ENCODE results near the gene SPI1.
A peak's percentile ranks its signal among the peaks of the same experiment; 100 is the strongest.

The SPI1 gene

DNA sequence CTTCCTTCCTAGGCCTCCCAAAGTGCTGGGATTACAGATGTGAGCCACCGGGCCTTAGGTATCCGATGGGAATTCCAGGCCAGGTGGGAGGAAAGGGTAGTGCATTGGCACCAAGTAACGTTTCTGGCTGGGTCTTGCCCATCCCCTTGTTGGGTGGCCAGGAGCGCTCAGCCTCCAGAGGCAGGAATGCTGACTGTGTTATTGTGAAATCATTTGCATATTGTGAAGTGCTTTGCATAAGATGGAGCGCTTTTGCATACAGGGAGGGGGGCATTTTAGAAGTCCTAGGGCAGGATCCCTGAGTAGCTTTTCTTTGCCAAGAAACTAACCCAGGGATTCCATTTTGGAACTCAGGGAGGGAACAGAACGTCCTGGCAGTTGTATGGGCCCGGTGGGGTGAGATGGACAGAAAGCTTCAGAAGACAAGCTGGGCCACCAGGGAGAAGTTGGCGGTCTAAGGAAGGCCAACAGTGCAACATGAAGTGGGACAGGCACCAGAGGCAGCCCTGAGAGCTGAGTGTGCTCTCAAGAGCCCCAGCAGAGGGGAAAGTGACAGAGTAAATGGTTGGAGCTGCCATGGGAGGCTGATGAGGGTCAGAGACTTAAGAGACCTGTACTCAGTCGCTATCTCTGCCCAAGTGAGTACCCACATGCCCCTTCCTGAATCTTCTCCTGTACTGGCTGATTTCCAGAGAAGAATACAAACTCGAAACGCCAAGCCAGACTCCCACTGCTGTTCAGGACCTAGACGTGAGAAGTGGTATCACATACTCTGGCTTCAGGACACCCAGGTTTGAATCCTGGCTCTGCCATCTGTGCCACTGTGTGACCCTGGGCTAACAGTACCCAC is 28.8 kb upstream of the SPI1 start:
- DNase-seq (ENCODE audit: low read depth), result no peak

DNA sequence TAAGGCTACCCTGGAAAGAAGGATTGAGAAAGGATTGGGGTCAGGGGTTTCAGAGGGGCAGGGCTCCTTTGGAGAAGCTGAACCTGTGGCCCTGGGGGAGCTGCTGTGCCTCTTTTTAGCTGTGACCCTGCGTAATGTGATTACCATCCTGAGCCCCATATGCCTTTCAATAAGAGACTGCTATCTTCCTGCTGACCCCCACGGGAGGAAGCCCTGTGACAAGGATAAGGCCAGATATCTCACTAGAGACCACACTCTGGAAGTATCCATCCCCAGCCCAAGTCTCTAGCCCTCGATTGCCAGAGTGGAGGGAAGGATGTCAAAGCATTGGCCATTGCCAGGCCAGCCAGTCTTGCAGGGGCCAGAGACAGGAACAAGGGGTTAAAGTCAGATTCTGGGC is 25.2 kb upstream of the SPI1 start:
- DNase-seq (ENCODE audit: low read depth), result no peak

DNA sequence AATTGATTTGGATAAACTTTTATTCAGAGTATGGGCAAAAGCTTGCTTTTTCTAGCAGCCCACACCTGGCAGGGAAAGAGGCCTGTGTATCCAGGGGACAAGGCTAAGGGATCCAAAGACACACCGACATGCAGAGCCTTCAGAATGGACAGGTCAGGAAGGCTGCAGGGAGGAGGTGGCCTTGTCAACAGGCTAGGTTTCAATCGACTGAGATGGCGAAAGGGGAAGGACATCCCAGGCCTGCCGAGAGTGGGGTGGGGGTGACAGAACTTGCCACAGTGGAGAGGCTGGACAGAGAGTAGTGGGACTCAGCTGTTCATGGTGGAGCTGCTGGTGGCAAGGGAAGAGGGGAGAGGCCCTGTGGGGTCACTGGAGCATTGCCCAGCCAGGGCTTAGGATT is 24.8 kb upstream of the SPI1 start:
- no peak for DNase-seq (ENCODE audit: low read depth)

DNA sequence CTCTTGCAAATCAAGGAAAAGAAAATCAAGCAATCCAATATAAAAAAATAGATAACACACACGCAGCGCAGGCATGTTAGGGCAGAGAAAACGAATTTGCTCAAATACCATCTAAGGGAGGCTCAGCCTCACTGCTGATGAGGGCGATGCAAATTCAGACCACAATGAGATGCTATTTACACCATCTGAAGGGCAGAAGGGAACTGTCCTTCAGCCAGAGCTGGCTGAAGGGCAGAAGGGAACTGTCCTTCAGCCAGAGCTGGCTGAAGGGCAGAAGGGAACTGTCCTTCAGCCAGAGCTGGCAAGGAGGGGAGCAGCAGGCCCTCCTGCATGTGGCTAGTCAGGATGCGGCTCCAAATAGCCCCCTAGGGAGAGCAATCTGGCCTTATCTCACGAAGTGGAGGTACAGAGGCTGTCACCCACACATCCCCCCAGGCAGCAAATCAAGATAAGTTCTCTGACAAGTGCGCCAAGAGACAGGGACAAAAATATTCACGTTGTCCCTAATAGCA is 22.5 kb upstream of the SPI1 start:
- DNase-seq (ENCODE audit: low read depth), result no peak

DNA sequence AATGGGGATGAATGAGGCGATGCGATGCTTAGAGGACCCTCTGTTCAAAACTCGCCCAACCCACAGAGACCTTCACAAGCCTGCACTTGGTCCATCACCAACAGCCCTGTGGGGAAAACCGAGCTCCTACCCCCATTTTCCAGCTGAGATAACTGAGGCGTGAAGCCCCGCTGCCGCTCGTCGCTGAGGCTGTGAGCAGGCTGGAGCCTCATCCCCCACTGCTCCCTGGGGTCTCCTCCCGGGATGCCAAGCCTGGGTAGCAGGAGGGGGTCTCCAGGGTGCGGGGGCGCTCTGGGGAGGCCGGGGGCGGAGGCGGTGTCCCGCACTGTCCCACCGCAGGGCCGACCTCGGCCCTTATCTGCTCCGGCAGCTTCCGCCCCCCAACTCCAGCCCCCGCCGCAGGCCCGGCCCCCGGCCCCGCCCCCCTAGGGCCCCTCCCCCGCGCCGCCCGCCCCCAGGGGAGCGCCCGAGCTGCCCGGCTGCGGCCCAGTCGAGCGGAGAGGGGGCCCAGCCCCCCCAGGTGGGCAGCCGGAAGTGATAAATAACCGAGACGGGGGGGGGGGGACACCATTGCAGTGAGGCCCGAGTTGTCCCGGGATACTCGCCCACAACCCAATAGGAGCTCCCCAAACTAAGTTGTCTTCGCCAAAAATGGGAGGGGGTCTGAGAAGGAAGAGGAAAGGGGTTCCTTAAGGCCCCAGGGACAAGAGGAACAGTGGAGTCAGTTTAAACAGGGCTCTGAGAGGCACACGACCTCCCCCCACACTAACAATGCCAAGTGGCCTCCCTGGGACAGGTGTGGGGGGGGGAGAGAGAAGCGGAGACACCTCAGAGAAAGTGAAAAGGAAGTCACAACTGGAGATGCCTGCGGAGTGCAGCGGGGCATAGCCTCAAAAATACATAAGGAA is 21.8 kb upstream of the SPI1 start:
- peak; percentile 23 for DNase-seq (ENCODE audit: low read depth)

DNA sequence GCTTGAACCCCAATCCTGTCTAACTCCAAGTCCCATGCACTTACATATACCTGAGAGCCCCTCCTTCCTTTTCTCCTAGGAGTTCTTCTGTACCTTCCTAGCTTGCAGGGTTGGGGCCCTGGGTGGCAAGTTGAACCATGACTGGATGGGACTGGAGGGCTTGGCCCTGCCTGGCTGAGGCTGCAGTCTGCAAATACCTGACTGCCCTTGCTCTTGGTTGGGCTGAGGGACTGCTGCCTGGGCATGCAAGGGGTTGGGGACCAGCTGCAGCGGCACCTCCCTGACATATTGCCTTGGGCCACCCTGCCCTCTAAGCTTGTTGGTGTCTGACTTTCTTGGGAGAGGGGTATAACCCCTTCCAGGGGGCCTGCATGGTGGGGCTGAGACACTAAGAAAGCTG is 20.2 kb upstream of the SPI1 start:
- no peak for DNase-seq (ENCODE audit: low read depth)

DNA sequence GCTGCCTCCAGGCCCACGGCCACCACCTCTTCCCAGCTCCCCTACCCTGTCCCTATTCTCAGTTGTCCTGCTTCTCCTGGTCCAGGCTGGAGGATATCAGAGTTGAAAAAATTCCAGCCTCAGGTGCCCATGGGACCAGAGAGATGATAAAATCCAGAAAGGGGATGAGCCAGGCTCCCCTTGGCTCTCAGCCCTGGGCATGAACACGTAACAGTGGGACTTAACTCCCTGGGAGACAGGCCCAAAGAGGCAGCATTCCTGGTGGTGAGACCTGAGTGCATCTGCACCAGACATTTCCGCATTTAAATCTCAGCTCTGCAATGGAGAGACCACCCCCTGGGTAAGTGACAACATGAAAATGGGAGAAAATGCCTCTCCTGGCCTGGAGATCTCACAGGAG is 19.7 kb upstream of the SPI1 start:
- no peak for DNase-seq (ENCODE audit: low read depth)

DNA sequence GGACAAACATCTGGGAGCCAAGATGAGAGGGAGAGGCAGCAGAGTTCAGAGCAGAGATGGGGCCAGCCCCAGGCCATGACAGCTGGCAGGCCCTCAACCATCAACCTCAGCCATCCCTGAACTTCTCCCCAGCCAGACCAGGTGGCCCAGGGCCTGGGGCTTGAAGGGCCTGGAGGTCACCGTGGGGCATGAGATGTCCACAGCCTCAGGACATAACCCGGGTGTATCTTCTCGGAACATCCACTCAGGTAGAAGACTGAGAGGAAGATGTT is 17.6 kb upstream of the SPI1 start:
- no peak for DNase-seq (ENCODE audit: low read depth)

DNA sequence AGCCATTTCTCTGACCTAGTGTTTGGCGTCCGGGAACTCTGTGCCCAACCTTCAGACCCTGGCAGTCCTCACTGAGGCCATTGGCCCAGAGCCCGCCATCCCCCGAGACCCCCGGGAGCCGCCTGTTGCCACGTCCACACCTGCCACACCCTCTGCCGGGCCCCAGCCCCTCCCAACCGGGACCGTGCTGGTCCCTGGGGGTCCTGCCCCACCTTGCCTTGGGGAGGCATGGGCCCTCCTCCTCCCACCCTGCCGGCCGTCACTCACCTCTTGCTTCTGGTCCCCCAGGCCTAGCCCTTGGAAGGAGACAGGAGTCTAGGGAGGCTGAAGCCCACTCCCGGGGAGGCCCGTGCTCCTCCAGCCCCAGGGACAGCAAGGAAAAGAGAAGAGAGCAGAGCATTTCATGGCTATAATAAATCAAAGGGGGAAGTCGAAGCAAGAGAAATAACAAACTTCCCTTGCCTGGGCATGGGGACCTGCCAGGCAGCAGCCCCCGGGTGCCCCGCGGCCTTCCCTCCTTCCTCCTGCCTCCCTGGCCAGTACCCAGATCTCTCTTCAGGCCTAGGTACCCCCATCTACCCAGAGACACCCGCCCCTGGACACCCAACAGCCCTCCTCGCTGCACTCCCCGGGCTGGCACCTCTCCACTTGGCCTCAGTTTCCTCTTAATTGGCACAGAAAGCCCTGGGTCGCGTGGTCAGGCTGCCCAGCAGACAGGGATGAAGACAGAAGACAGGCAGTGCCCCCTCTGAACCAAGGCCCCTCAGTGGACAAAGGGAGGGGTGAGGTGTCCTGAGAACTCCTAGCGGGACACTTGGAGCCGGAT is 17.1 kb upstream of the SPI1 start:
- DNase-seq (ENCODE audit: low read depth), result no peak

DNA sequence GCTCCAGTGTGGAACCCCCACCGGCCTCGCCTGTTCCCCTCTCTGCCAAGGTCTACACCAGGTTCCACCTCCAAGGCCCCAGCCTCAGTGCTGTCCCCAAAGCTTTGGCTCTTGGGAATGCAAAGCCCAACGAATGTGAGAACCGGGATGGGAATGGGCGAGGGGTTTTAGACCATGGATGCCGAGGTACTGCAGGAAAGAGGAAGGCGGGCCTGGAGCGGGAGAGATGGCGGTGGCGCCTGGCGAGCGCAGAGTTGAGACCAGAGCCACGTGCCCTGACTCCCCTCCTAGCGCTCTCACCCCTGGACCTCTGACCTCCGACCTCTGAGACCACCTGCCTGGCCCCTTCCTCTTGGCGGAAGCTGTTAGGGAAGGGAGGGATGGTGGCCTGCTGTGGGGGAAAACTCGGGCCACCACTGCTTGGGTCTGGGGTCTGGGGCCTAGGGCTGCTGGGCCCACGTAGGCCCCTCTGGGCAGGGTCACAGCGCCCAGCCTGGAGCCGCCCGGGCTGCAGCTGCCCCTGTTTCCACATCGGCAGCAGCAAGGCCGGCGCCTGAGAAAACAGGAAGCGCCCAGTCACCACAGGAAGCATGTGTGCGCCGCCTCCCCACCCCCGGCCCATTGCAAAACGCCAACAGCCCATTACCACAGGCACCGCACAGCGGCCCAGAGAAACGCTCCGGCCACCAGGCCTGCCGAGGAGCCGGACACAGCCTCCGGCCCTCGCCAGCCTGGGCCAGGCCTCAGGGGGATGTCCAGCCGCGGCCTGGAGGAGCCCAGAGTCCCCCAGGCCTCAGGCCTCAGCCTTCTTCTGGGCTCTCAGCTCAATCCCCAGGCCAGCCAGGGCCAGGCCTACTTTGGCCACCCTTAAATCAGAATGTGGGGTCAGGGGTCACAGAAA is 16.2 kb upstream of the SPI1 start:
- DNase-seq (ENCODE audit: low read depth), result peak; percentile 39

DNA sequence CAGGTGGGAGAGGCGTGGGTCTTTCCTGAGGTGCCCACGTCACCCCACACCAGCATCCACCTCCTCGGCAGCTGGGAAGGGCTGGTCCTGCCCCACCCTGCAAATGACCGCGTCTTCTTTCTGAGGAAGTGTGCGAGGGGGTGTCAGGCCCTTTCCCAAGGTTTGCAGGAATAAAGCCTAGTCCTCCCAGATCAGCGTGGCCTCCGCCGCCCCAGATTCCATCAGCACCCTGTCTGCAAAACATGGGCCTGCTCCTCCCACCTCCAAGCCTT is 15.6 kb upstream of the SPI1 start:
- DNase-seq (ENCODE audit: low read depth), result no peak

DNA sequence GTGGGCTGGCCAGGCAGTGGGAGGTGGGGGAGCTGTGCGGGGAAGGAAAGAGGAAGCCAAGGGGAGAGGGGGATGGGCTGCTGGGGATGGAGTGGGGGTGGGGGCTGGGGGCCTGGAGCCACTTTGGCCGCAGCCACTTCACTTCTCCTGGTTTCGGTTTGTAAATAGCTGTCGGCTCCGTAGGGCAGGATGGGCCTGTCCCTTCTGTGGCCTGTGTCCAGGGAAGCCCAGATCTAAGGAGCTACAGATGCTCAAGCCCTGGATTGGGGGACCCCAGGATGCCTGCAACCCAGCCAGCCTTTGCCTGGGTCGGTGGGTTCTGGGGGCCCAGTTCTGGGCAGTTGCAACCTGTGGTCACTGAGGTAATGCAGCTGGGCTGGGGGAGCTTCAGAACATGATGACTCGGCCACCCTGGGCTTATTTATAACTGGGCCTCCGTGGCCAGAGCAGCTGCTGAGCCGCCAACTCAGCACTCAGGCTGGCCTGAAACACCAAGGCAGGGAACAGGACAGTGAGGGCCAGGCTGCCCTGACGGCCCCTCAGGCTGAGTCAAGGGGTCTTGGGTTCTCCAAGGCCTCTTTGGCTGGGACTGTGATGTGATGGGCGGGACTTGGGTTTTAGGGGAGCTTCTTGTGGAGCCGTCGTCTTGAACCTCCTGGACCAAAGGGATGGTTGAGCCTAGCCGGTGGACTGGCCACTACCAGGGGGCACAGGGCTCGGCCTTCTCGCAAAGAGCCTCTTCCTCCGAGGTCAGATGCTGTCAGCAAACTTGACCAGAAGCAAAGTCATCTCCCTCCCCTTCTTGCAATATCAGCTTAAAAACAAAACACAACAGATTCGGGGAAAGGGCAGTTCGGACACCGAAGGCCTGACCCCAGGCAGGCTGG is 15.1 kb upstream of the SPI1 start:
- no peak for DNase-seq (ENCODE audit: low read depth)

DNA sequence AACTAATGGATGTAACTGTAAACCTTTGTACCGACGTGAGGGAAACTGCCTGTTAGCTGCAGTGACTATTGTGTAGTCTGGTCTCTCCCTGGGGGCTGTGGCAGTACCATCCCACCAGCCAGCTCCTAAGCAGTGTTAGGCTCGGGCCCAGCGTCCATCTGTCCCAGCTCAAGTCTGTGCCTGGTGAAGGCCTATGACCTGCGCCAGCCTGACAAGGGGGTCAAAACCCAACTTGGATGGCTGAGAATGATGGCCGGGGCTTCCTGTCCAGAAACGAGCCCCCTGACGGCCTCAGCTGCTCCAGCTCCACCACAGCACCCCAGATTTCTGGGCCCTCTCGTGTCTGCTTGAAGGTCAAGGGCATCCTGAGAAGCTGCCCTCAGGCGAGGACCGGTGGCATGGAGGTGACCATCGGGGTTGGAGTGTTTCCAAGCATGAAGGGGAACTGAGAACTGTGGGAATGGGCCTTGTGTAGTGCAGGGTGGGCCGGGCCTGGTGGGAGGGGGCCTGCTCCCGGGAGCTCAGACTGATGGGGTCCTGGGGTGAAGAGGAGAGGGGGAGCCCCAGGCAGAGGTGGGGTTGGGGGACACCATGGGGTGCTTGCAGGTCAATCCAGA is 14.3 kb upstream of the SPI1 start:
- DNase-seq (ENCODE audit: low read depth), result no peak

DNA sequence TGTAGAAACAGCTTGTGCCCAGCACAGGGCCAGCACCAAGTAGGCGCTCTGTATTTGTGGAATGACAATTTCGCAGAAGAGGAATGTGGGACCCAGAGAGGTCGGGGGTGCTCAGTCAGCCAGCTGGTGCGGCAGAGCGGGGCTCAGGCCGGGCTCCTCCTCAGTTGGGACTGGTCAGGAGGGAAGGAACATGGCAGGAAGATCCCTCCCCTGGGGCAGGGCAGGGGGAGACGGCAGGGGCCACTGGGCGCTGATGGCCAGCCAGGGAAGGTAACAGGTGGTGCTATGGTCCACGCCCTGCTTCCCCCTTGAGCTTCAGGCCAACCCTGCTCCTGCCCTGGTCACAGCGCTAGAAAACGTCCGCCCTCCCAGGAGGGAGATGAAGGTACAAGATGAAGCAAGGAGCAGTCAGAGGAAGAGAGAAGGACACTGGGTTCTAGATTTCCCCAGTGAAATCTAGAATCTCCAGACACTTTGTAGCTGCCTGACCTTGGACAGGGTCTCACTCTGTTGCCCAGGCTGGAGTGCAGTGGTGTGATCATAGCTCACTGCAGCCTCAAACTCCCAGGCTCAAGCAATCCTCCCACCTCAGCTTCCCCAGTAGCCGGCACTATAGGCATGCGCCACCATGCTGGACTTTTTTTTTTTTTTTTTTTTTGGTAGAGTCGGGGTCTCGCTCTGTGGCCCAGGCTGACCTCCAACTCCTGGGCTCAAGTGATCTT is 13.5 kb upstream of the SPI1 start:
- no peak for DNase-seq (ENCODE audit: low read depth)

DNA sequence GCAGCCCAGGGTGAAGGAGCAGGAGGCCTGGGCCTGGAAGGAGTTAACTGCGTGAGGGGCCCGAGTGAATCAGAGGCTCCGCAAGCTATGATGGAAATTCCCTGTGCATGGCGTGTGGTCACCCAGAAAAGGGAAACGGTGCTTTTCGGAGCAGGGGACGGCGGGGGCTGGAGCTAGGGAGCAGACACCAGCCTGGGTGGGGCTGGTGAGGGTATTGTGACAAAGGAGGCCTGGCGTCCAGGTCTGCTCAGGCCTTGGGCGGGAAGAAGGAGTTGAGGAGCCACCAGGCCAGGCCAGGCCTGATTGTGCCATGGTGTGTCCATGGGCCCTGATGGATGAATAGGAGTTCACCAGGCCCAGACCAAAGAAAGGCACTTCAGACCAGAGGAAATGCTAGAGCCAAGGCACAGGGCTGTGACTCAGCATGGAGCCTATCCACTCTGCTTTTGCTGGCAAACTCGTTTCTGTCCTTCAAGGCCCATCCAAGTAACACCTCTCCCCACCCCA is 12.8 kb upstream of the SPI1 start:
- DNase-seq (ENCODE audit: low read depth), result no peak

DNA sequence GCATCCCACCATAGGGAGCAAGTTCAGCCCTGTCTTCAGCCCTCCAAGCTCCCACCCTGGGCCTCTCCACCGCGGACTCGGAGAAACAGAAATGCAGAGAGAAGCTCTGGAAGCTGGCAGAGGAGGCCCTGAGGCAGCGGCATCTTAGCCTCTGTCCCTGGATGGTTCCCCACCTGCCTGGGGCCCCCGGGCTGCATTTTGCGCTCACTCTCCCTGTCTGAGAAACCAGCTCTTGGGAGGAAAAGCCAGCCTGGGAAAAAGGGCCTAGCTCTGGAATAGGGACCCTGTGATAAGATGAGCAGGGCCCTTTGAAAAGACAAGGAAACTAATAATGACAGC is 12.0 kb upstream of the SPI1 start:
- DNase-seq (ENCODE audit: low read depth), result no peak

DNA sequence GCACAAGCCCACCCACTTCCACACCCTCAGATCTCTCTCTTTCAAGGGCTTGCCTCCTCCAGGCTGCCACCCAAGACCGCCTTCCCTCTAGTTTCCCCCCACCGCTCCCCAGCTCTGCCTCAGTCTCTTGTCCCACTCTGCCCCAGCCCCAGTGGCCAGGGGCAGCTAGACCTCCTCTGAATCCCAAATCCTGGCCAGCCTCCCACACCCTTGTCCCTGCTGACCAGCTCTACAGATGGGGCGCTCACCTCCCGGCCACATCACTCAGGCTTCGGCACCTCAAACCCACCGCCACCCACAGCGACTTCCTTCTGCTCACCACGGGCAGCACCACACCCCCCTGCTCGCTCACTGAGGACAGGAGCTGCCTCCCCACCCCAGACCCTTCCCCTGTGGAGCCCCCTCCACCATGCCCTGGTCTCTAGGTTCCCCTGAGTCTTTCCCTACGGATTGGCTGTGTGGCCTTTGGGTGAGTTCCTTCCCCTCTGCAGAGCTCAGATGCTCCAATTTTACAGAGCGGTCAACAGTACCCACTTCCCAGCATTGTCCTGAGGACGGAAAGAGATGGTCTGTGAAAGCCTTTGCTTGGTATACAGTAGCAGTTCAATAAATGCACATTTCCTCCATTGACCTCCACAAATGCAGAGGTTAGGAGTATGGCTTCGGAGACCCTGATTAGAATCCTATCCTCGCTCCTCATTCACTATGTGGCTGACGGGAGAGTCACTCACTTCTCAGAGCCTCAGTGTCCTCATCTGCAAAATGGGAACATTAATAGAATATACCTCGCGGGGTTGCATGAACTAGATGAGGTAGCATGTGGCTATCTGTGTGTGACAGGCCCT is 11.5 kb upstream of the SPI1 start:
- no peak for DNase-seq (ENCODE audit: low read depth)
